Progenitor cell of endocrine pancreas (in vitro differentiated cells): ENCODE data around the gene CADM1. TPM values are rescaled to one million over a fixed set of nuclear protein-coding genes. Genes with fewer than 3 reads are reported as not detected.

ENCODE experiments used
- DNase-seq: peaks from one replicate; pipeline ENCODE4 v3.0.0; 2021; ENCODE audit warnings: low spot score; ENCODE audit not compliant: unreplicated experiment
- H3K27ac Mint-ChIP-seq: 2 replicates; pipeline ENCODE4 v1.8.0; 2021; ENCODE audit warnings: mild to moderate bottlenecking, moderate library complexity, mixed read lengths
- H3K27me3 Mint-ChIP-seq: 2 replicates; pipeline ENCODE4 v1.8.0; 2021; ENCODE audit warnings: mixed read lengths
- H3K36me3 Mint-ChIP-seq: 2 replicates; pipeline ENCODE4 v1.8.0; 2022; ENCODE audit warnings: mixed read lengths; ENCODE audit not compliant: insufficient read depth
- H3K4me1 Mint-ChIP-seq: 2 replicates; pipeline ENCODE4 v1.8.0; 2021; ENCODE audit warnings: low read depth, mixed read lengths
- H3K4me3 Mint-ChIP-seq: 2 replicates; pipeline ENCODE4 v1.8.0; 2021; ENCODE audit warnings: low read depth, mild to moderate bottlenecking, moderate library complexity, mixed read lengths
- H3K9me3 Mint-ChIP-seq: 2 replicates; pipeline ENCODE4 v1.8.0; 2021; ENCODE audit warnings: low read depth, mixed read lengths
- CTCF ChIP-seq: fragments of 200-600 bp; sonication (generic); IDR thresholded peaks from one replicate; pipeline ENCODE4 v1.5.0; 2021; ENCODE audit warnings: antibody characterized with exemption, mild to moderate bottlenecking; ENCODE audit not compliant: unreplicated experiment
- total RNA-seq: library from RNA; stranded (reverse); gene quantifications from 2 replicates; pipeline ENCODE4 v1.2.1, GENCODE V29; 2021

CADM1 gene
- total RNA-seq, 1 donor from 2014 or later, result 147 TPM

DNA sequence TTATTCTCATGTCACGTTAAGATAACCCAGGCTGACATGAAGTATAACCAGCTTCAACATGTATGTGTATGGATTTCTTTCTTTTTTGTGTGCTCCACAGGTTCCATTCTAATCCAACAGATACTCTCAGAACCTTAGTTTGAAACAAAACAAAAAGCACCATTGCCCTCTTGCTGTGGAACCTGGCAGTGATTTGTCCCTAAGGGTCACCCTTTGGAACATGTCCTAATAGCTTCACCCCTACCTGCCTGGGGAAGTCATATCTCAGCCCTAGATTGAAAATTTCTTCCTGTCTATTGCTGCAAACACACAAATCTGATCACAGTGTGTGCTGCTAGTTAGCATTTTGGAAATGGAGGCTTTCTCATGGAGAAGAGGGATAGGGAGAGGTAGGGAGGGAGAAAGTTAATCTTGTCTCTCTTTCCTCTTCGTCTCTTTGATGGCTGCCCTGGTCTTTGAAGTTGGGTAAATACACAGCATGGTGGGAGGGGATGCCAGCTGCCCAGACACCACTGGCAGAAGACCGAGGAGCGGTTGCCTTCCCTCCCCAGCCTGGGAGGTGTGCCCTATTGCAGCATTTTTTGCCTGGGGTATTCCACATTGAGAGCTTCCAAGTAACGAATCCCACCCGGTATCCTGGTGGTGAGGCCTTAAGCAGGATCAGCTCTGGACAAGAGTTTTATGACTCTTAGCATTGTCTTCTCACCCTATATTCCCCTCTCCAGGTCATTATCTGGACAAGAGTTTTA, 11.6 kb upstream of the CADM1 start:
- no peak for DNase-seq
- H3K4me3 Mint-ChIP-seq, result no peak overlapping the region
- TF ChIP-seq CTCF, result no peak
- H3K4me1 Mint-ChIP-seq, result peaks cover 13% of the 10 kb centered on the region
- no peak overlapping the region for H3K27ac Mint-ChIP-seq
- no peaks in the 10 kb centered on the region for H3K9me3 Mint-ChIP-seq
- H3K27me3 Mint-ChIP-seq, result peaks cover 6% of the 10 kb centered on the region
- no peaks in the 10 kb centered on the region for H3K36me3 Mint-ChIP-seq

GRCh38 chr11:115506954-115507675, 2.9 kb upstream of the CADM1 start:
- no peak overlapping the region for H3K27ac Mint-ChIP-seq
- no peak for DNase-seq
- H3K4me3 Mint-ChIP-seq, result no peak overlapping the region
- no peaks in the 10 kb centered on the region for H3K9me3 Mint-ChIP-seq
- H3K36me3 Mint-ChIP-seq, result no peaks in the 10 kb centered on the region
- peaks cover 31% of the 10 kb centered on the region for H3K27me3 Mint-ChIP-seq
- peaks cover 4% of the 10 kb centered on the region for H3K4me1 Mint-ChIP-seq
- no peak for TF ChIP-seq CTCF

DNA sequence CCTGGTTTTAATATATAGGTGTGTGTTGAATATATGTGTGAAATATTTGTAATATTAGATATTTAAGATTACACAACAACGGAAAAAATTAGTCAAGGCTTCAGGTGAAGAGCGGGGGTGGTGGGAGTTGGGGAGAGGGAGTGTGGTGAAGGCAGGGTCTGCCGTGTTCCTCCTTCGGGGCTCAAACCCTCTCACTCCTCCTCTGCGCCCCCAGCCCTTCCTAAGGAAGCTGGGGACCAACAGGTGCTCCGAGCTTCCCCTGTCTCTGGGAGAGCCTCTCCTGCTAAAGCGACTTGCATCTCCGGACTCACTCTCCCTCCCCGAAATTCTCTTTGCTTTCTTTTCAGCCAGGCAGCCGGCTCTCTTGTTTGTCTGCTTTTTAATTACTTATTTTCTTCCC, 960 bp upstream of the CADM1 start:
- Mint-ChIP-seq H3K4me3 (peak overlapping the region; percentile 88), H3K27ac (peak overlapping the region; percentile 98), H3K27me3 (peaks cover 24% of the 10 kb centered on the region), H3K9me3 (no peaks in the 10 kb centered on the region), H3K36me3 (no peaks in the 10 kb centered on the region), H3K4me1 (peaks cover 4% of the 10 kb centered on the region)
- TF ChIP-seq CTCF, result no peak
- DNase-seq, result peak; percentile 14

- DNase-seq, result no peak
- no peak for TF ChIP-seq CTCF
- Mint-ChIP-seq H3K4me3 (no peak overlapping the region), H3K27ac (peak overlapping the region; percentile 56), H3K9me3 (no peaks in the 10 kb centered on the region), H3K36me3 (no peaks in the 10 kb centered on the region), H3K4me1 (peaks cover 8% of the 10 kb centered on the region), H3K27me3 (peaks cover 14% of the 10 kb centered on the region)
Observed at GRCh38 chr11:115503886-115504275, 334 bp downstream of the CADM1 start.

GRCh38 chr11:115503083-115503885, 931 bp downstream of the CADM1 start:
- peak overlapping the region; percentile 56 for H3K27ac Mint-ChIP-seq
- H3K4me1 Mint-ChIP-seq, result peaks cover 14% of the 10 kb centered on the region
- no peaks in the 10 kb centered on the region for H3K36me3 Mint-ChIP-seq
- no peak overlapping the region for H3K4me3 Mint-ChIP-seq
- no peaks in the 10 kb centered on the region for H3K9me3 Mint-ChIP-seq
- peaks cover 12% of the 10 kb centered on the region for H3K27me3 Mint-ChIP-seq
- DNase-seq, result peak; percentile 26
- TF ChIP-seq CTCF, result peak; percentile 15
